HG02938 (cell line): Measurements from ENCODE around the gene PPP1CB.
"Not testable (repeated sequence)": the region's sequence is repeated elsewhere in the genome, so short reads cannot be mapped to it uniquely, and the experiment has no call there.

Experiments
- ATAC-seq: cut with Tn5 transposase; IDR thresholded peaks from one replicate; pipeline ENCODE4 v1.9.1; 2021; ENCODE audit warnings: mild to moderate bottlenecking, moderate library complexity; ENCODE audit not compliant: unreplicated experiment

PPP1CB gene

DNA sequence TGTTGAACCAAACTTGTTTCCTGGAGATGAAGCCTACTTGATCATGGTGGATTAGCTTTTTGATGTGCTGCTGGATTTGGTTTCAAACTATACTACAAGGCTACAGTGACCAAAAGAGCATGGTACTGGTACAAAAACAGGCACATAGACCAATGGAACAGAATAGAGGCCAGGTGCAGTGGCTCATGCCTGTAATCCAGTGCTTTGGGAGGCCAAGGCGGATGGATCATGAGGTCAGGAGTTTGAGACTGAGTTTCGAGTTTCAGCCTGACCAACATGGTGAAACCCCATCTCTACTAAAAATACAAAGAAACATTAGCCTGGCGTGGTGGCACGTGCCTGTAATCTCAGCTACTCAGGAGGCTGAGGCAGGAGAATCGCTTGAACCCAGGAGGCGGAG, 9.0 kb upstream of the PPP1CB start:
- not testable (repeated sequence) for ATAC-seq

- ATAC-seq: no peak
Measured at GRCh38 chr2:28745225-28745624, 6.4 kb upstream of the PPP1CB start.

DNA sequence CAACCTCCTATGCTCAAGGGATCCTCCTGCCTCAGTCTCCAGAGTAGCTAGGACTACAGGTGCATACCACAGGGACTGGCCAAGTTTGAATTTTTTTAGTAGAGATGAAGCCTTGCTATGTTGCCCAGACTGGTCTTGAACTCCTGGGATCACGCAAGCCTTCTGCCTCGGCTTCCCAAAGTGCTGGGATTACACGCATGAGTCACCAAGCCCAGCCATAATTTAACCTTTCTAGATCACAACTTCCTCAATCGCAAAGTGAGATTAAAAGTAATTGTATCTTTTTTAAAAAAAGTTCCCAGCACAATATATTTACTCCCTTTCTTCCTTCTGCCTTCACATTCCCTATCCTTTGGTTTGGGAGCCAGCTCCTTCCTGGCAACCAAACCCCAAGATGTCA, 5.8 kb upstream of the PPP1CB start:
- ATAC-seq: no peak

DNA sequence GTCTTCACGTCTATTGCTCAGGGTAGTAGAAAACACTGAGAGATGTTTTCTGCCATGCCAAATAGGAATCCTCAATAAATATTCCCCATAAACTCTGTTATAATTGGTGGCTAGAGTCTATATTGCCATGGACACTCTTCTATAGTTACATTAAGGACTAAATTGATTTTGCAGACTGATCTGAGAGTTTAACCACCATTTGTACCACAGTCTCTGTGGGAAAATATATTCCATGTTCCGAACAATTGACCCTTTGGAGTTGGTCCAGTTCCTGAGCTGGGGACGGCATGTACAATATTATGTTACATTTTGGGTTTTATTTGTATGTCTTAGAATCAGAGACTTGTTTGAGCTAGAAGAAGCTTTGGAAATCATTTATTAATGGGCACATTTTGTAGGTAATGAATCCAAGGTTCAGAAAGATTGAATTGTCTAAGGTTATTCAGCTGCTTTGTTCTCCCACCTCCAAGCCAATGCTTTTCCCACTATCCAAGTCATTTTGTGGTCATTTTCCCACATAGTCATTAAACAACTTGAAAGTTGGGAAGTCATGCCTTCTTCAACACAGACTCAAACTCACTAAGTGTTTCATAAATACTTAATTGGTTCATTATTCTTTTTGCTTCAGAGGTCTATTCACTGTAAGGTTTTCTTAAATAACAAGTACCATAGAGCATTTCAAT, 5.1 kb upstream of the PPP1CB start:
- ATAC-seq: no peak

DNA sequence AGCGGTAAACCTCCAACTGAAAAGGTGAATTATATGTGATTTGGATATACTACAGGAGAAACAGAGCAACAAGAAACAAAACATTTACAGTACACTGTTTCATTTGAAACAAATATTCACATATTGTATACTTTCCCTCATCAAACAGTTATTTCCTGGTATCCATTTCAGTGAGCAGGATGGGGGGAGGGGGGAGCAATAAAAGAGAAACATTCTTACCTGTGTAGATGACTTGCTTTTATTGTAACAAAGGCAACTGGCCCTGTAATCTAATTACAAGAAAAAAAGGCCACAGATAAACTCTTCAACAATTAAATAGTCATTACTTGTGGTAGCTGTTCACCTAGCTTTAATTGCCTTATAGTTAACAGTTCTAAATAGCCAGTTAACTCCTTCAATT, 3.9 kb upstream of the PPP1CB start:
- no peak for ATAC-seq

- ATAC-seq: no peak
Measured at GRCh38 chr2:28748176-28748575, 3.5 kb upstream of the PPP1CB start.

DNA sequence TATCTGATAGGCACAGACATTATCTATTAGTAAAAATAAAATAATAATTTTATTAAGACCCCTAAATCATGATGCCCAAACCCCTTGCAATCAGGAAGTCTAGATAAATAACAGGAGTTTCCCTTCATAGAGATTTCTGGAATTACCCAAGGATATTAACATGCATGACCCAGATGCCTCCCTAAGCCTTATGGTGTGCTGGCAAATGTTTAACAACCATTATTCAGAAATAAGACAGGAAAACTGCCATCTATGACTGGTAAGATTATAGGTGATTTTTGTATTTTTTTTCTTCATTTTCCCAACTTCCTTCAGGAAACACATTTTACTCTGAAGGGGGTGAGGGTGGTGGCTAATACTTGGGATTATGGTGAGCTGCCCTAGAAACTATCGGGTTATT, 2.7 kb upstream of the PPP1CB start:
- no peak for ATAC-seq

GRCh38 chr2:28749526-28749925, 2.1 kb upstream of the PPP1CB start:
- no peak for ATAC-seq

- no peak for ATAC-seq
Measured at GRCh38 chr2:28750316-28751251, 1.0 kb upstream of the PPP1CB start.

GRCh38 chr2:28751956-28752630, 463 bp downstream of the PPP1CB start:
- ATAC-seq: peak; percentile 37

GRCh38 chr2:28752631-28753376, 1.2 kb downstream of the PPP1CB start:
- ATAC-seq: no peak

- ATAC-seq: no peak
Measured at GRCh38 chr2:28754321-28754720, 2.7 kb downstream of the PPP1CB start.

DNA sequence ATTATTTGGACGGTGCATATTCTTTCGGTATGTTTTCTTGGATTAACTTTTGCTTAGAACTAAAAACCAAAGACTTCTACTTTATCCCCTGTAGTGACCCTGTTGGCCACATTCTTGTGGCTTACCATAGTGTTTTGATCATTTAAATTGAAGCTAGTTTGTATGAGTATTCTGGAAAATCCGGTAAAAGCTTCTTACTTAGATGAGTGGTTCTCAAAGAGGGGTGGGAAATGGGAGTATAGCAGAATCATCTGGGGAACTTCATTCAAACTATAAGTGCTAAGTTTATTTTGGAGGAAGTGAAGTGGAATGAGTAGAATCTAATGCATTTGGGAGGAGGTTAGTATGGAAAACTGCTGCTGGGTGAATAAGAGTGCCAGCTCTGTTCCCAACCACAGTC, 3.8 kb downstream of the PPP1CB start:
- ATAC-seq: no peak

GRCh38 chr2:28758459-28758858, 6.8 kb downstream of the PPP1CB start:
- no peak for ATAC-seq

- no peak for ATAC-seq
Measured at GRCh38 chr2:28761420-28761819, 9.8 kb downstream of the PPP1CB start.

- ATAC-seq: no peak
Measured at GRCh38 chr2:28764909-28765711, 13.5 kb downstream of the PPP1CB start.

GRCh38 chr2:28766070-28766469, 14.4 kb downstream of the PPP1CB start:
- ATAC-seq: no peak

GRCh38 chr2:28767337-28767736, 15.7 kb downstream of the PPP1CB start:
- no peak for ATAC-seq

GRCh38 chr2:28768422-28768821, 16.8 kb downstream of the PPP1CB start:
- ATAC-seq: no peak

GRCh38 chr2:28768952-28769351, 17.3 kb downstream of the PPP1CB start:
- ATAC-seq: no peak
